Naive B cell (primary cell): ENCODE results near the gene SYNCRIP. TPM values are rescaled to one million over a fixed set of nuclear protein-coding genes. Genes with fewer than 3 reads are reported as not detected.
"Not testable (repeated sequence)": the region's sequence is repeated elsewhere in the genome, so short reads cannot be mapped to it uniquely, and the experiment has no call there.

Experiments
- ATAC-seq, 2 donors: fragments of 150-1000 bp; cut with Tn5 transposase; 2 replicates each; pipeline ENCODE4 v1.10.0; 2021; ENCODE audit warnings: low read depth in 2 of 2, mild to moderate bottlenecking in 2 of 2, moderate library complexity in 2 of 2
- DNase-seq: peaks from one replicate; pipeline ENCODE4 v3.0.0; 2022
- H3K27ac Mint-ChIP-seq, 6 donors: one replicate each; pipeline ENCODE4 v1.8.0; 2020 to 2022; ENCODE audit warnings: mild to moderate bottlenecking in 6 of 6, mixed read lengths in 6 of 6, moderate library complexity in 5 of 6, inconsistent platforms in 2 of 6
- H3K27me3 Mint-ChIP-seq, 3 donors: one replicate each; pipeline ENCODE4 v1.8.0; 2021 to 2022; ENCODE audit warnings: mixed read lengths in 3 of 3, mild to moderate bottlenecking in 1 of 3
- H3K36me3 Mint-ChIP-seq, 2 donors: one replicate each; pipeline ENCODE4 v1.8.0; 2020 to 2022; ENCODE audit warnings: mixed read lengths in 2 of 2, inconsistent platforms in 1 of 2, mild to moderate bottlenecking in 1 of 2
- H3K4me1 Mint-ChIP-seq, 3 donors: one replicate each; pipeline ENCODE4 v1.8.0; 2020 to 2022; ENCODE audit warnings: mixed read lengths in 3 of 3, inconsistent platforms in 1 of 3, mild to moderate bottlenecking in 1 of 3, moderate library complexity in 1 of 3
- H3K4me3 Mint-ChIP-seq, 8 donors: one replicate each; pipeline ENCODE4 v1.8.0; 2020 to 2022; ENCODE audit warnings: mild to moderate bottlenecking in 8 of 8, mixed read lengths in 8 of 8, moderate library complexity in 8 of 8, inconsistent platforms in 2 of 8
- H3K9me3 Mint-ChIP-seq, 7 donors: one replicate each; pipeline ENCODE4 v1.8.0; 2020 to 2022; ENCODE audit warnings: mixed read lengths in 7 of 7, mild to moderate bottlenecking in 5 of 7, inconsistent platforms in 2 of 7, moderate library complexity in 1 of 7
- polyA plus RNA-seq, 6 donors: library from polyadenylated mRNA; unstranded; fragments of 300-500 nt; fragmentation: Illumina TruSeq; gene quantifications; one replicate each; pipeline ENCODE4 v1.2.3, GENCODE V29; 2021; ENCODE audit warnings: low read depth in 6 of 6

Gene SYNCRIP
- polyA plus RNA-seq = 10 to 100 TPM; 12.0 to 64.0 (median 54.9) TPM

DNA sequence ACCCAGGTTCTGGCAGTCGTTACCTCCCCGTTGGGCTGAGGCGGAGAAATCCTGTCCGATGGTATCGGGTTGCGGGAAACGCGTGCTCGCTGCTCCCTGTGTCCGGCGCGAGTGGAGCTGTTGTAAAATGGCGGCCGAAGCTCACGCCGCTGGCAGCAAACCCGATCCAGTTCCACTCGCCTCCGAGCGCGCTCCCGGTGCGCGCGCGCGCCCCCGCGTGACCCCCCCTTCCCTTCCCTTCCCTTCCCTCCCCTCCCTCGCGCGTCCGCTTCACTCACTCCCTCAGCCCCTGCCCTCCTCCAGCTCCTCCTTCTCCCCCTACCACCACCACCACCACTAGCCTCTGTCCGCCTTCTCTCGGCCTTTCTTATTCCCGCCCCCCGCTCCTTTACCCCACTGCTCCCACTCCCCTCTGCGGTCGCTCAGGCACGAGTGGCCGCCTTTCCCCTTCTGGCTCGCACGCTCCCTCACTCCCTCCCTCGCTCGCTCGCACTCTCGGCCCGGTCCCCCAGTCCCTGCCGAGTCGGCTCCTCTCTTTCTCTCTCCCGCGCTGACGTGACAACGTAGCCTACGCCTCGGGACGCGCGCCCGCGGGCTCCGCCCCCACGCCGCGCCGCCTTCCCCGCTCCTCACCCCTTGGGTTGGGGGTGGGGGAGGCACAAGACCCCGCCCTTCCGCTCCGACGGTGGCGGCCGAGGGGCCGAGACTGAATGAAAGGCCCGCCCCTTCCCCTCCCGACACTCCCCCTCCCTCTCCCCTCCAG is at the start of gene SYNCRIP:
TSS of gene SYNCRIP (minus strand) at position 113 of the 763 bp plus-strand sequence. CDS start 1,447 bp downstream, outside the sequence.
- ATAC-seq (peak; percentile 75 to 80), DNase-seq (peak; percentile 99)
- Mint-ChIP-seq H3K27ac (peak within 1 kb of the TSS; percentile 98 to 100 (median 99)), H3K9me3 (no peaks in the 10 kb centered on the region), H3K4me3 (peak within 1 kb of the TSS; percentile 91 to 99 (median 96)), H3K27me3 (no peaks in the 10 kb centered on the region), H3K36me3 (peaks cover 13 to 24% of the 10 kb centered on the region in 2 donors), H3K4me1 (peaks cover 34 to 42% (median 39%) of the 10 kb centered on the region in 3 donors)

DNA sequence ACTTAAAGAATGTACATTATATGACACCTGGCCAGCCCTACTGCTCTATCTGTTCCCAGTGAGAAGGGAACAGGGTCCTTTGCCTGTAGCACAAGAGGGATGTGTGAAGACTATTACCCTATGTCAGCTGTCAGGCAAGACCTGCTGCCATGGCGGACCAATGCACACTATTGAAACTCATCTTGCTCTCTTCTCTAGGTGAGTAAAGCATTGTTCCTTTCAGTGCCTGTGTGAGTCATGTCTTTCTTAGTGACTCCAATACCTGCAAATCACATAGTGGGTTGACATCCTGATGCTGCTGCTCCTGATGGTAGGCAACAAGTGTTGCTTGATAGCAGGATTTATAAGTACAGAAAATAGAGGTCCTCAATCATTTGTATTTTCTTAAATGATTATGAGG is 48.8 kb upstream of the SYNCRIP start:
- no peaks in the 10 kb centered on the region for H3K4me1 Mint-ChIP-seq
- no peak for DNase-seq
- H3K4me3 Mint-ChIP-seq = no peak overlapping the region
- ATAC-seq = no peak
- H3K9me3 Mint-ChIP-seq = peaks cover 0 to 7% (median under 1%) of the 10 kb centered on the region in 7 donors
- no peak overlapping the region for H3K27ac Mint-ChIP-seq
- peaks cover 0 to under 1% (median 0%) of the 10 kb centered on the region in 3 donors for H3K27me3 Mint-ChIP-seq
- H3K36me3 Mint-ChIP-seq = no peaks in the 10 kb centered on the region

DNA sequence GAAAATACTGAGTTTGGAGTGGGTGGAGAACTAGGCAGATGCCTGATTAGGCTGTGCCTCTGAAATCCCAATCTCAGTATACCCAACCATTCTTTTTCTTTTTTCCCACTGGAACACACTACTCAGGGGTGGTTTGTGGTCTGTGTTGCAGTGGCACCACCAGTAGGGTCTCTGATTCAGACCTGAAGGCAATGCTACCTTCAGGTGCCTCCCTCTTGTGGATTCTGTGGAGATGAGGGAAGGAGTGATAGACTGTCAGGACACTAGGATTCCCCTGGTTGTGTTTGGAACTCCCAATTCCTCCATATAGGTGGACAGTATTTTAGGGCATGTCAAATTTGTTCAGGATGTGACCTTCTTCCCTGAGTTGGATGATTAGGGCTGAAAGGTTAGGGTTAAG is 47.4 kb upstream of the SYNCRIP start:
- Mint-ChIP-seq H3K4me1 (no peaks in the 10 kb centered on the region), H3K27ac (no peak overlapping the region), H3K36me3 (no peaks in the 10 kb centered on the region), H3K9me3 (peaks cover 0 to 2% (median 0%) of the 10 kb centered on the region in 7 donors), H3K4me3 (no peak overlapping the region), H3K27me3 (no peaks in the 10 kb centered on the region)
- DNase-seq (no peak), ATAC-seq (no peak)

DNA sequence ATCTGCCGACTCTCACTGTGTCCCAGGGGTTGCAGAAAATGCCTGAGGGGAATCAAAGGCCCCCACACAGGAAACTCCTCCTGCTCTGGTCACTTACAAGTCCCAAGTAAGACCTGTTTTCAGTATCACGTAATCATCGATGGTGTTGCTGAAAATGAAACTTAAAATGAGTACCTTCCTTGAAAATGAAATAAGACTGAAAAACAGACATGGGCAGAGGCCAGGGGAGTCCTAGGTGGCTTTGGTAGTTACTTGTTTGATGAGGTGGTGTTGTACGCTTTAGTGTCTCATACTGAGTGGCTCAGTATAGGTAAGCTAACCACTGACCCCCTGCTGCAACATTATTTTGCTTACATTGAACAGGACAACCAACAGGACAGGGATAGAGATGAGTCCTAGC is 43.0 kb upstream of the SYNCRIP start:
- H3K27me3 Mint-ChIP-seq = no peaks in the 10 kb centered on the region
- no peak for ATAC-seq
- H3K4me1 Mint-ChIP-seq = no peaks in the 10 kb centered on the region
- peaks cover 0 to 4% (median 0%) of the 10 kb centered on the region in 7 donors for H3K9me3 Mint-ChIP-seq
- no peak overlapping the region for H3K27ac Mint-ChIP-seq
- no peaks in the 10 kb centered on the region for H3K36me3 Mint-ChIP-seq
- H3K4me3 Mint-ChIP-seq = no peak overlapping the region
- DNase-seq = no peak

DNA sequence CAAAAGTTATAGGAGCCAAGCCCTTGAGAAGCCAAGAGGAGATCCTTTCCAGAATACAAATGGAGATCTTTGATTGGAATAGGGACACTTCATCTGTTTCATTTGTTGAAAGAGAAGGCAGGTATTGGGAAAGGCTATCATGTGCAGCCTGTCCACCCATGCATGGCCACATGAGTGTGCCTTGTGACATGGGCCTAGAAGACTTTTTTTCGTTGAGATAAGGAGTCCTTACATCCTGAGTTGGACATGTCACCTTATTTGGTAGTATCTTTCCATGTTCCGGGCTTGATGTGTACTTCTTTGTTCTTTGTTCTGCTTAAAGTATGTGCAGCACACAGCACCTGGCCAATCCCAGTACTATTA is 42.1 kb upstream of the SYNCRIP start:
- no peak for ATAC-seq
- Mint-ChIP-seq H3K27me3 (no peaks in the 10 kb centered on the region), H3K9me3 (peaks cover 0 to 4% (median 0%) of the 10 kb centered on the region in 7 donors), H3K36me3 (no peaks in the 10 kb centered on the region), H3K4me1 (peaks cover 0 to 2% (median 0%) of the 10 kb centered on the region in 3 donors), H3K27ac (no peak overlapping the region), H3K4me3 (no peak overlapping the region)
- DNase-seq = no peak

DNA sequence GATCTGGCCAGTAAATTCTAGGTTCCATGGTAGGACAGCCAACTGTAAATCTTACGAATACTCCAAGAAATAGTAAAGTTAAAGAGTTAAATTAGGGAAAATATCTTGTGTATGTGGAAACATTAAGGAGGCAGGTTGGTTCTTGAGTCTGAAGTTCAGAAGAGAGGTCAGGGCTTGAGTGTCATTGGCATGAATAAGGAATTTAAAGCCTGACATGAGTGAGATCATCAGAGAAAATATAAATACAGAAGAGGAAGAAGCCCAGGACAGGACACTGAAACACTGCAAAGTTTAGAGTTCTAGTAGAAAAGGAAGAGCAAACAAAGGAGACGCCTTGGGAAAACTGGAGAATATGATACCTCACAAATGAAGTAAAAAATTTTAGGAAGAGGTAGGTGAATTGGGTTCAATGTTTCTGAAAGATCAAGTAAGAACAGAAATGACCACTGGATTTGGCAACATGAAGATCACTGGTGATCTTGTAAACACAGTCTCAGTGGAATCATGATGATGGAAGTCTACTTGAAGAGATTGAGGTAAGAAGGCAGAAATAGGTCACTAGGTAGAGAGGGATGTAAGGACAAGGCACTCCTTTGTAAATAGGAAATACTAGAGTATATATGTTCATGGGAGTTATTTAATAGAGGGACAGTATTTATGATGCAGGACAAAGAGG is 41.6 kb upstream of the SYNCRIP start:
- no peak for DNase-seq
- no peaks in the 10 kb centered on the region for H3K36me3 Mint-ChIP-seq
- ATAC-seq = no peak
- no peaks in the 10 kb centered on the region for H3K27me3 Mint-ChIP-seq
- no peak overlapping the region for H3K4me3 Mint-ChIP-seq
- H3K27ac Mint-ChIP-seq = no peak overlapping the region
- peaks cover 0 to 4% (median 0%) of the 10 kb centered on the region in 7 donors for H3K9me3 Mint-ChIP-seq
- peaks cover 0 to 8% (median 0%) of the 10 kb centered on the region in 3 donors for H3K4me1 Mint-ChIP-seq

DNA sequence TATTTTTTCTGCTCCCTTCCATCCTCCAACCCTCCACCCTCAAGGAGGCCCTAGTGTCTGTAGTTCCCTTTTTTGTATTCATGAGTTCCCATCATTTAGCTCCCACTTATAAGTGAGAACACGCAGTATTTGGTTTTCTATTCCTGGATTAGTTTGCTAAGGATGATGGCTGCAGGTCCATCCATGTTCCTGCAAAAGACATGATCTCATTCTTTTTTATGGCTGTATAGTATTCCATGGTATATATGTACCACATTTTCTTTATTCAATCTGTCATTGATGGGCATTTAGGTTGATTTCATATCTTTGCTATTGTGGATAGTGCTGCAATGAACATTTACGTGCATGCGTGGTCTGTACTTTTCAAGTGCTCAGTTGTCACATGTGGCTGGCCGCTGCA is 39.2 kb upstream of the SYNCRIP start:
- peaks cover 15 to 18% (median 16%) of the 10 kb centered on the region in 3 donors for H3K4me1 Mint-ChIP-seq
- ATAC-seq, H3K9me3 Mint-ChIP-seq, DNase-seq, H3K36me3 Mint-ChIP-seq, H3K27me3 Mint-ChIP-seq: not testable (repeated sequence)
- peak overlapping the region in 1 of 6 donors; percentile 76 for H3K27ac Mint-ChIP-seq
- H3K4me3 Mint-ChIP-seq = peak overlapping the region in 1 of 8 donors; percentile 24

DNA sequence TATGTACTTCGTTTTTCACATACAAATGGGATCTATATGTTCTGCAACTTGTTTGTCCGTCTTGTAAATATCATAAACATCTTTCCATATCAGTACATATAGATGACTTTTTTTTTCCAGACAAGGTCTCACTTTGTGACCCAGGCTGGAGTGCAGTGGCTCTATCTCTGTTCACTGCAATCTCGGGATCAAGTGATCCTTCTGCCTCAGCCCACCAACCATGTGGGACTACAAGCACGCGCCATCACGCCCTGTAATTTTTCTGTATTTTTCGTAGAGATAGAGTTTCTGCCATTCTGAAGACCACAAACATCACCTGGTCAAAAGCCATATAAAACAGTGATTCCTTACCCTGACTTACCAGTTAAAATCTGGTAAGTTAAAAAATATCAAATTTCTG is 37.7 kb upstream of the SYNCRIP start:
- ATAC-seq (no peak), DNase-seq (no peak)
- H3K27me3 Mint-ChIP-seq = no peaks in the 10 kb centered on the region
- peak overlapping the region in 1 of 6 donors; percentile 24 for H3K27ac Mint-ChIP-seq
- H3K36me3 Mint-ChIP-seq = peaks cover 7 to 11% of the 10 kb centered on the region in 2 donors
- H3K4me3 Mint-ChIP-seq = peak overlapping the region in 5 of 8 donors; percentile 27 to 100 (median 98)
- H3K4me1 Mint-ChIP-seq = peaks cover 27 to 32% (median 31%) of the 10 kb centered on the region in 3 donors
- H3K9me3 Mint-ChIP-seq = peaks cover 0 to 6% (median 0%) of the 10 kb centered on the region in 7 donors

DNA sequence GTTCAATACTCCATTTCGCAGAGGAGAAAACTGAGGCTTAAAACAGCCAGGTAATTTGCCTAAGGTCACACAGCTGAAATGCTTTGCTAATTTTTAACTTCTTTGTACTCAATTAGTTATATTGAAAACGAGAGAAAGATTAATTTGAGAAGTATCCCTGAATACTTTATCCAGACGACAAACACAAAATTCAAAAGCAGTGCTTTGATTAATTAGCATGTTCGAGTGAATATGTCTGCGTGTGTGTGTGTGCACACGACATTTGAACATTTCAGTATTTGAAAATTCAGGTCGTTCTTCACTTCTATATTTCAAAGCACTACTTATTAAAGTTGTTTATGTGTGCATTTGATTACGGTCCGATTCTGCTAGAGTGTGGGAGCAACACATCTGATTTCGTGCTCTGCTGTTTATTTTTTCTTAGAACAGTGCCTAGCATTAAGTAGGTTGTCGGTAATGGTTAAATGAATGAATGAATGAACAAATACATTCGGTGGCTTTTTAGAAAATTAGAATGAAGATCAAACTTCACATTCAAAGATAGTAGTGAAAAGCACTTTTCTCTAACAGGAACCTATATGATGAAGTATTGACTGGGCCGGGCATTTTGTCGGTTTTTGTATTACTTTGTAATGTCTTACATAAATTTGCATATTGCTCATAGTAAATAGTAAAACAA is 36.9 kb upstream of the SYNCRIP start:
- Mint-ChIP-seq H3K27ac (peak overlapping the region in 4 of 6 donors; percentile 49 to 100 (median 83)), H3K27me3 (no peaks in the 10 kb centered on the region), H3K4me3 (peak overlapping the region; percentile 94 to 100 (median 98)), H3K36me3 (peaks cover 7 to 11% of the 10 kb centered on the region in 2 donors), H3K4me1 (peaks cover 27 to 40% (median 39%) of the 10 kb centered on the region in 3 donors), H3K9me3 (peaks cover 0 to 6% (median 0%) of the 10 kb centered on the region in 7 donors)
- DNase-seq (no peak), ATAC-seq (no peak)

DNA sequence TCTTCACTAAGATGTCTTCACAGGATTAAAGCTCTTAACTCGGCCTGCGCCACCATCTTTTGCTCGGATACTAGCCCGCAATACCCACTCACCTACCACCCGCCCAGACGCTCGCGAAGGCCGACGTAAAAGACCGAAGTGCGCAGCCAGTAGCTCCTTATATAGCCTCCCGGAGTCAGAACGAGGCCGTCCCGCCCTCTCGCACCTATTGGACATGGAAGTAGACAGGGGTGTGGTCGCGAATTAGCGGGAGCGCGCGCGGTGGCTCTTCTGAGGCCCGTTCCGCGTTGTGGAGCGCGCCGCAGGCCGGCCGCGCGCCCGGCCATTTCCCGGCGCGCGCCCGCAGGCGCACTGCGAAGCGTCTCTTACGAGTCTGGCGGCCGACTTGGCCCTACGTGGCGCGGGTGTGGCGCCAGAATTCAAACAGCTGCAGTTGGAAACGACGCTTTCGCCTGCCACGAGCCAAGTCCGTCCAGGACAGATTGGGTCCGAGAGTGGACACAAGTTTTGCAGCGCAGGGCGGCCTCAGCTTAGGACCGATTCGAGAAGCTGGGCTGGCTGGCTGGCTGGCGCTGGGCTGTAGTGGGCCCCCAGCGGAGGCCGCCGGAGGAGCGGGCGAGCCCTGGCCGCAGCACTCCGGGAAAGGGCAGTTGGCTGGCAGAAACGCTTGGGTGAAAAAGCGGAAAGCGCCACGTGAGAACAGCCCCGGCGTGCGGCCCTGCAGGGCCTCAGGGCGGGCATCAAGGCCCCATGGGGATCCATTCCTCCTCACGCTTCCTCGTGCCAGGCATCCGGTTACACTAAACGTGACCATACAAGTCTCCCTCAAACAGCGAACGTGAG is 36.1 kb upstream of the SYNCRIP start:
- H3K27ac Mint-ChIP-seq = peak overlapping the region; percentile 98 to 100 (median 99)
- H3K27me3 Mint-ChIP-seq = no peaks in the 10 kb centered on the region
- peaks cover 0 to 6% (median 0%) of the 10 kb centered on the region in 7 donors for H3K9me3 Mint-ChIP-seq
- peak overlapping the region; percentile 94 to 100 (median 98) for H3K4me3 Mint-ChIP-seq
- peak; percentile 90 for ATAC-seq
- H3K4me1 Mint-ChIP-seq = peaks cover 32 to 47% (median 44%) of the 10 kb centered on the region in 3 donors
- DNase-seq = peak; percentile 99
- H3K36me3 Mint-ChIP-seq = peaks cover 7 to 12% of the 10 kb centered on the region in 2 donors

DNA sequence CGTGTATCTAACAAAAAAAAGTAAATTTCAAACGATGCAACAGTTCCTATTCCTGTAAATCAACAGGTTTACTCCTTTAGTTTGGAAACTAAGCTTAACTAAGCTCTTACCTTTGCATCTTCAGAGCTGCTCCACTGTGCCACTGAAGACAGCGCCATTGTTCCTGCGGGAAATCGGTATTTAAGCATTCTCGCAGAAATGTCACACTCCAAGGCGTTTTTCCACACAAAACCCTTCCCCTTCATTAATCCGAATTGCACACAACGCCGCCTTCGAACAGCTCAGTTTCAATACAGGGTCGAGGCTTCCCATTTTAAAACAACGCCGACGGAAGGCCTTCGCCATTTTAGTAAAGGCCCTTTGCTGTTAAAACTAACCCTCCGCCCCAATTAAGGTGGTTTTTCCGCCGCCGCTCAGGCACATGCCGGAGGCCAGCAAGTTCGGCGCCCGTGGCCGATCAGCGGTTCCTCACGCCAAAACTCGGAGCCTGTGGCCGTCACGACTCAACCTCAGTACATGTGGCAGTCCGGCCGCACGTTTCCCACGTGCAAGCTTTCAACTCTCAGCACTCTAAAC is 35.4 kb upstream of the SYNCRIP start:
- peak overlapping the region; percentile 98 to 100 (median 99) for H3K27ac Mint-ChIP-seq
- H3K27me3 Mint-ChIP-seq = no peaks in the 10 kb centered on the region
- peak; percentile 10 to 13 for ATAC-seq
- peaks cover 0 to 6% (median 0%) of the 10 kb centered on the region in 7 donors for H3K9me3 Mint-ChIP-seq
- no peak for DNase-seq
- H3K4me3 Mint-ChIP-seq = peak overlapping the region; percentile 94 to 100 (median 98)
- peaks cover 7 to 17% of the 10 kb centered on the region in 2 donors for H3K36me3 Mint-ChIP-seq
- H3K4me1 Mint-ChIP-seq = peaks cover 39 to 54% (median 51%) of the 10 kb centered on the region in 3 donors

DNA sequence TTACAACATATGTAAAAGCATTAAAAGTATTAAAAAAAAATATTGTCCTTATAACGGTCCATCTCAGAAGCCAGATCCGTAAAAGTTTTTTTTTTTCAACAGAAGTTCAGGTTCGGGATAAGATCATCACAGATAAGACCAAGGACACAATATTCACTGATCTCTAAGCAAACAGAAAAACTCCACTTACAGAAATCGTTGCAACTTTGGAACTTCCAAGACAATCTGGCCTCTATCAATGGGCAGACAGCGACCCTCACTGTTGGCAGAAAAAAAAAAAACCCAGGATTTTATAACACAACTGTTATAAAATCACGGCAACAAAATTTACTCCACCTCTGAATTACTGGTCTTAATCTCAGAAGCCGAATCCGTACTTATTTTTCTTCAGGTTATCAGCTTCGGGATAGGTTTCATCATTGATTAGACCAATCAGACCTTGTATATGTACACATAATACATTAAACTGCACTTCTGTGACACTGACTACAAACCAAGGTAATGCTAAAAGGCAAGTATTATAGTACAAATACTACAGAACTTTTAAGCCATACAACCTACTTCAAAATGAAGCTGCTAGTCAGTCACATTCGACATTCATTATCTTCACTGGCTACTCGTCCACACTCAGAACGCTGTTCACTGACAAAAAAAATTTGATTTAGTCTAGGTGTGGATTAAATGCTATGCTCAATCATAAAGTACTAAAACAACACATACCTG is 34.7 kb upstream of the SYNCRIP start:
- H3K9me3 Mint-ChIP-seq = peaks cover 0 to 6% (median 0%) of the 10 kb centered on the region in 7 donors
- H3K27ac Mint-ChIP-seq = peak overlapping the region; percentile 19 to 100 (median 99)
- H3K27me3 Mint-ChIP-seq = no peaks in the 10 kb centered on the region
- peaks cover 7 to 17% of the 10 kb centered on the region in 2 donors for H3K36me3 Mint-ChIP-seq
- no peak for DNase-seq
- H3K4me3 Mint-ChIP-seq = peak overlapping the region; percentile 94 to 100 (median 98)
- H3K4me1 Mint-ChIP-seq = peaks cover 39 to 57% (median 55%) of the 10 kb centered on the region in 3 donors
- no peak for ATAC-seq
